ENCODE measurements around the gene STK17B.
A peak's percentile ranks its signal among the peaks of the same experiment; 100 is the strongest.

The STK17B gene

GRCh38 chr2:196153480-196153879, 17.9 kb downstream of the STK17B start:
- no peak for DNase-seq

DNA sequence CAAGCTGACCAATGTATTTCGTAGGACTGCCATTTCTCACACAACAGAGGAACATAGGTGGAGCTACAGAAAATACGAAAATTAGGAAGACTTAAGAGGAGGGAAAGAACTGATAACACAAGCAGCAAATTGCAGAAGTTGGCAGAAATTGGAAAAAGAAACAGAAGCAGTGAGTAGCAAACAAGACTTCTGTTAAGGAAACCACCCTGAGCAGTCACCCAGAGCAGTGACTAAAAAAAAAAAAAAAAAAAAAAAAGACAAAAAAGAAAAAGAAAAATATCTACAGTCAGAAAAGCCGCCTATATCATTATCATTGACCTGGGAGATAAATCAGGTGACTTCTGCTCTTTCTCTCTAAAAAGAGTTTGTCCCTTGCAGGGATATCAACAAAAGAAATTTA, 21.4 kb downstream of the STK17B start:
- no peak for DNase-seq

GRCh38 chr2:196148736-196149135, 22.6 kb downstream of the STK17B start:
- no peak for DNase-seq

GRCh38 chr2:196145256-196145655, 26.1 kb downstream of the STK17B start:
- DNase-seq, result no peak

DNA sequence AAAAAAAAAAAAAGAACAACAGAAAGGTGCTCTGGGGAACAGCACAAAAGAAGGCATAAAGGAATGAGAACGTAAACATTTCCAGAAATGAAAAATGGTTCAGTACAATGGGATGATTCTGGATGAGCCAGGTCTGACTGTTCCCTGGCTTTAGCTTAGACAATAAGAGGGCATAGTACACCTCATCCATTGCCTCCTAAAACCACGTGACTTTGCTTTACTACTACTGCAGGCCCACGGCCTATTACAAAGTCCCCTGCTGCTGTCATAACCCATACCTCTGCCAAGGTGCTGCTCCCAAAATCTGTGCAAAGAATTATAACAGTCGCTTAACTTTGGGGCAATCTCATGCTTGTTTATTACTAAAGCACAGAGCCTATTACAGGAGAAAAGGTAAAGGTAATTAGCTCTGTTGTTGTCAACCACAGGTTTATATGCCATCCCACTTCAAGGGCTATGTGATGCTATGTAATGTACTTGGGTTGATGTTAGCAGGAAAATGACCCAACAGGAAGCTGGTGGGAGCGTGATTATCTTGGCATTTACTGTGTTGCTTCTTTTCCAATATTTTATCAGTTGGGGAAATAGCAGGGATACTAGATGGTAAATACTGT, 26.8 kb downstream of the STK17B start:
- DNase-seq, result no peak

DNA sequence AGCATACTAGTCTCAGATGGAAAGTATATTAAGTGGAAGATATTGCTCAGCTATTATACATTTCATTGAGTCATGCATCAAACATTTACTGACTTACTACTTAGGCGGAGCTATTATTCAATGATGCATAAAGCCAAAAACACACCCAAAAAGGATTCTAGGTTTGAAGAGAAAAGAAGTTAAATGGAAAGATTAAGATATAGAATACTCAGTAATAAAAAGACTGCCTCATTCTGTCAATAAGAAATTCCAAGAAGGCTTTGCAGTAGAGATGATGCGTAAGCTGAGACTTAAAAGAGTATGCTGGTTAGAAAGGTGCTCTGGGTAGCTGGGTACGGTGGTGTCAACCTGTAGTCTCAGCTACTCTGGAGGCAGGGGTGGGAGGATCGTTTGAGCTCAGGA, 27.6 kb downstream of the STK17B start:
- no peak for DNase-seq

- DNase-seq, result no peak
Measured at GRCh38 chr2:196142825-196143224, 28.6 kb downstream of the STK17B start.

DNA sequence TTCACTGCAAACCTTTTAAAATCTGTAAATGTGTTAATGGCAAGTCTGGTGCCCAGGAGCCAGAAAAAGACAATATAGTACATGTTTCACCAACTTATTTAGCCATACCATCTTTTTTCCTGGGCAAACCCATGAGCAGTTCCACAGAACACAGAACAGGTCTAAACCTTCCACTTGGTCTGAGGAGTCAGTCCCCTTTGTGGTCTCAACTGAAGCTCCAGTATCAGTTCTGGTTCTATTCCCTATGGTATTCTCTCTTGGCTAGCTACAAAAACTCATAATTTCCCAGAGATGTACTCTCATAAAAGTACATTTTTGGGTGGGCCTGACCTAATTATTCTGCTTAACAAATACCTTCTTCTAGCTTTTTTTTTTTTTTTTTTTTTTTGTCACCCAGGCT, 31.2 kb downstream of the STK17B start:
- no peak for DNase-seq

- no peak for DNase-seq
Measured at GRCh38 chr2:196137271-196137670, 34.1 kb downstream of the STK17B start.

- no peak for DNase-seq
Measured at GRCh38 chr2:196136151-196136550, 35.2 kb downstream of the STK17B start.

DNA sequence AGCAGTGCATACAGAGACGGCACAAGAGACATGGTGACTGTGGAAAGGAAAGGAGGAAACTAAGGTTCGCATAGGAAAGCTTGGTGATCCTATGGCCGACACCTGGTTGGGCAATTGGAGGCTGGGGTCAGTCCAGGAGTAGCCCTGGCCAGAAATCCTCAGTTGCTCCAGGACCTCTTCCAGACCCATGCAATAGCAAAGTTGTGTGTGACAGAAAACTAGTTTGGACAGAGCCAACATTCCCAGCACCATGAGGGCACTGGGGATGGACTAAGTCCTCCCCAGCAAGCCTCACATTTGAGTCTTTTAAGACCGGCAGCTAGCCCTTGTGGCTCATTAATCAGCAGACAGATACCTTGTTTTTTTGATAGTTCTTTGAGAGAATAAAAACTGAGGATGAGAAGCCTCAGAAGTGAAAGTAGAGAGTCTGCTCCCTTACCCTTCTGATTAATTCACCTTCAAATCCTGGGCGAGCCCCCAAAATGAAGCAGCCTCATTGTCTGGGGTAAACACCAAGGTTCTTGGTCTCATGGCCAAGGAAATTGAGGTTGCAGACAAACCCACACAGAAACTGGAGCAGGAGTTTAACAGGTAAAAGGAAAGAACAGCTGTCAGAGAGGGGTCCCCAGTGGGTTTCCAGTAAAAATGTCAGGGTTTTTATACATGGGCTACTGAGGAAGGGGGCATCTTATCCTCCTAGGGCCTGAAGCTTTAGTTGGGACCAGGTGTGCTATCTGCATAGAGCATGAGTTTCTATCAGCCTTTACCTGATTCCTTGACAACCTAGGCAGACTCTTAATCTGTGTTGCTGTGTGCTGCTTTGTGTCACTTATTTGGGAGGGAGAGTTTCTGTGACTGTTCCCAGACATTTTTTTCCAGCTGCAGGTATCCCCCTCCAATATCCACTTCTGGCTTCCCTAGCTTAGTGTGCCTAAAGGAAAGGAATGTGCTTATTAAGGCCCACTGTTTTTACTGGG, 39.1 kb downstream of the STK17B start:
- no peak for DNase-seq

DNA sequence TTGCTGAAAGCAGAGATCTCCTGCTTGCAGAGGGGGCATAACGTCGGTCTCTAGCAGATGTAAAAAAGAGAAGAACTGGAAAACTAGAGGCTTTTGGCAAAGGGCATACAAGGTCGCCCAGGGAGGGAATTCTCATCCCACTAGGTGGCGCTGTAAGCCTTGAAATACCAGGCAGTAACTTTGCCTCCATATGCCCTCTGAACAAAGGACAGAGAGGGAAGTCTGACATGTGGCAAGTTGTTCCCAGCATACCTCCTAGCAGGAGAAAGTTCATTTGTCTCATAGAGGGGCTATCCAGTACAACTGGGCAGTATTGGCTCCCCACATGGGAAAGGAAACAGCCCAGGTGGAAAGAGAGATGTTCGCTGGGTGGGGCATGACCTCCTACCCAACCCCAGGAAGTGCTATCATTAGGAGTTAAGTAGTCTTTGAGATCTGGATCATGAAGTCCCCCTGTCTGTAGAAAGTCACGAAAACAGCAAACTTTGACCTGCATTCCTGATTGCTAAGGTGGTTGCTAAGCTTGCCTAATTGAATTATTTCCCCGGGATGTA, 39.9 kb downstream of the STK17B start:
- DNase-seq, result peak; percentile 52

GRCh38 chr2:196130039-196130825, 41.1 kb downstream of the STK17B start:
- no peak for DNase-seq

DNA sequence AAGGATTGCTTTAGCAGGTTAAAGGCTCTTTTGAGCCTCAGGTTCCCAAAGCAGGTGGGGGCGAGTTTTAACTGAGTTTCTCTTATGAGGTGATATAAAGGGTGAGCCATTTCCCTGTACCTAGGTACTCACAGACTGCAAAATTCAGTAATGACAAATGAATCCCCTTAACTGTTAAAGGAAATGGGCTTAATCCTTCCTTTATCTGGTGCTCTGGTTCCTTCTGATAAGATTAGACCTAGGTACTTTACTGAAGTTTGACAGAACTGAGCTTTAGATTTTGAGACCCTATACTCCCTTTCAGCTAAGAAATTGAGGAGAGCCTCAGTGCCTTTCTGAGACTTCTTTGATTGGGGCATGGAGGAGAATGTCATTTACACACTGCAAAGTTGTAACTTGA, 42.6 kb downstream of the STK17B start:
- no peak for DNase-seq

DNA sequence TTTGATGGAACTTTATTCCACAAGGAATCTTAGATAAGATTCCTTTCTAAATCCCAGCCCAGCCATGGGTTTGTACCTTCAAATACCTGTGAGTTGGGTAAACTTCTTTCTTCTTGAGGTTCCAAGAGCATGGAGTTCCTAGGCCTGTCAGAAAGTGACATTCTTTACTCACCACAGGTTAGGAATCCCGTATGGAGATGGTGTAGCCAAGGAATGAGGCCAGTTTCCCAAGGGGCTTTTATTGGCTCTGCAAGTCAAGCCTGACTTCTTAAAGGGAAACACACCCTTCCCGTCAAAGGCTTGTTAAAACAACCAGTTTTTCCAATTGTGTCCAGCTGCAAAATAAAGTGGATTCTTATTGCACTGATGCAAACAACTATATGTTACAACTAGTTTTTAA, 45.8 kb downstream of the STK17B start:
- DNase-seq, result no peak

GRCh38 chr2:196123679-196124373, 47.6 kb downstream of the STK17B start:
- no peak for DNase-seq

GRCh38 chr2:196119926-196120325, 51.5 kb downstream of the STK17B start:
- no peak for DNase-seq

GRCh38 chr2:196117214-196117705, 54.1 kb downstream of the STK17B start:
- DNase-seq, result no peak

DNA sequence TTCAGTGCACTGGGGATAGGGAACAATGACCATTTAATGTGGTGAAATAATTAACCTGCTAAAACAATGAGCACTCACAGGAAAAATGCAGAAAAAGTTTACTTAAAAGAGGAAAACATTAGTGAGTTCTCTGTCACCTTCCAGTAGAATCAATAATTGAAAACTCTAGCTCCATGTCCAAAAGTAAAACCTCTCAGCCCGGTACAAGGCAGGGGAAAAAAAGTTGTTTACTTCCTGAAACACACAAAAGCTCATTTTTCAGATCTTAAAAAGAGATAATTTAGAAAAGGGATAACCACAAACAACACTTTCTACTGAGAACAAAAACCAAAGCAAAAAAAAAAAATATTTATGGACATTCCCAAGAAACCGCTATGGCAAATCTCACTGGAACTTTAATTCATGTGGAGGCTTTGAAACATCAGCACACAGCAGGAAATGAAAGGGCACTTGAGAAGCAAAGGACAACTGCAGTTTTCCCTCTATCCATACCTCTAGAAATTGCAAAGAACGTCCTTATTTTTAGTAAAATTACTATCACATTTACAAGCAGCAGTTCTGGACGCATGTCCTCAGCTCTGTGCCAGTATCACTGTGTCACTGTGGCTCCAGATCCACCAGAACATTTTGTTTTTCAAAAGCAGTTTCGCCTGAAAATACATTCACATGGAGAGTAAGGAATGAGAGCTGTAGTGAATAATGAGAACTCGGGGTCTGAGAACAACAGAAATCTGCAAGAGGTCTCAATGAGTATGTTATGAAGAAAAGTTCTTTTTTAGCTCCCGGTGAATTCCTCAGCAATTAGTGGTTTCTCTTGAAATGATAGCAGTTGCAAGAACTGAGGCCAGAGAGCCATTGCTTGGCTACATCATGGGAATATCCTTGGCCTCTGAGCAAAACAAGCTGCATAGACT, 58.1 kb downstream of the STK17B start:
- no peak for DNase-seq

GRCh38 chr2:196112418-196113034, 58.9 kb downstream of the STK17B start:
- no peak for DNase-seq

- no peak for DNase-seq
Measured at GRCh38 chr2:196108604-196109003, 62.8 kb downstream of the STK17B start.

All from KG1 (cell line).